Measurements from ENCODE around the gene SRSF4.

- TF ChIP-seq E4F1 (IDR thresholded peaks at IDR 0.05; ENCODE audit: borderline replicate concordance, partially characterized antibody) (no peak), ZSCAN29 (IDR thresholded peaks at IDR 0.05) (no peak), SMC3 (IDR thresholded peaks at IDR 0.05; ENCODE audit: borderline replicate concordance, low read length) (no peak), SIN3A (IDR thresholded peaks at IDR 0.05; ENCODE audit: low read depth, low read length) (no peak), MYC (IDR thresholded peaks at IDR 0.05; ENCODE audit: insufficient read depth, insufficient read length, insufficient replicate concordance, low read length, severe bottlenecking) (no peak), TCF12 (IDR thresholded peaks at IDR 0.05; ENCODE audit: low read depth, low read length) (no peak), KDM1A (IDR thresholded peaks at IDR 0.05; ENCODE audit: borderline replicate concordance) (no peak), CTCF (IDR thresholded peaks at IDR 0.05 in 2 of 3, conservative IDR thresholded peaks at IDR 0.05 in 1 of 3; ENCODE audit: control insufficient read depth in 2 of 3, extremely low read depth in 1 of 3, insufficient read depth in 1 of 3, low read depth in 3 of 3, low read length in 3 of 3) (no peak), YY1 (IDR thresholded peaks at IDR 0.05; ENCODE audit: low read depth, low read length) (no peak), EZH2 (IDR thresholded peaks at IDR 0.05; ENCODE audit: borderline replicate concordance, control insufficient read depth, low read depth, low read length) (no peak)
Measured at GRCh38 chr1:29159773-29160172, 21.9 kb downstream of the SRSF4 start.

Data from GM12878 (cell line).